ENCODE data around the gene WNT9B.

Gene WNT9B

DNA sequence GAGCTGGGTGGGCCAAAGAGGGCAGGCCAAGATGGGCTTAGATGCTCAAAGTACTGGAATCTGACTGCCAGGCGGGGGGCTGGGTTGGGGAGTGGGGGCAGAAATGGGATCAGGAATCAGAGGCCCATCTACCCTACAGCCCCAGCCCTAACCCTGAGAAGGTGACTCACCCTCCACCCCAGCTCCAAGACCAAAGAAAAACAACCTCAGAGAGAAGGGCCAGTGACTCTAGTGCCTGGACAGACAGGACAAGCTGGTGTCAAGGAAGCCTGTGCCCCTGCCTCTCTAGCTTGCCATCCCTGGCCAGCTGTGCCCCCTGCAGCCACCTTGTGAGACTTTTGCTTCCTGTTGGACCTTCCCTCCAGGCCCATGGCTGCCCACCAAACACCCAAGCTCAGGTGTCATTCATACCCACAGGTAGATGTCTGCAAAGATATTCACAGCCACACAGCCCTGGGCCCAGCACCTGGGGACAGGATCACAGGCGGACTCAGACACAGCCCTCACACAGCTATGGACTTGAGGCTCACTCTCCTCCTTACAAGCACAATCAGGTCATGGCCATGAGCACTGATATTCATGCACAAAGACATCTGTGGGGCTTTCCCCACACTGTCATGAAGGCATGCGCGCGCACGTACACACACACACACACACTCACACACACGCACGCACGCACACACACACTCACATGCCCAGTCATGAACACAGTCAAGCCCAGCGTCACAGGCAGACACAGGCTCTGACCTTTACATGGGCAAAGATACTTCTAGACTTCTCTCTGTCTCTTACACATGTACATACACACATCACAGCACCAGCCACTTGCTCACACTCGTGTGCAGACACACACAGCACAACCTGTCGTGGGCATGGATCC is 35.7 kb upstream of the WNT9B start:
- Histone ChIP-seq H3K4me3 (ENCODE audit: low read depth in 1 of 2, low read length in 1 of 2) (no peak overlapping the region), H3K27ac (no peak overlapping the region), H3K36me3 (no peaks in the 10 kb centered on the region), H3K9me3 (no peaks in the 10 kb centered on the region), H3K27me3 (peaks cover 95% of the 10 kb centered on the region), H3K4me1 (ENCODE audit: control insufficient read depth in 1 of 2, insufficient read depth in 1 of 2, low read depth in 1 of 2, low read length in 1 of 2) (peaks cover 11 to 16% of the 10 kb centered on the region in 2 experiments)
- TF ChIP-seq, protein P1, sequence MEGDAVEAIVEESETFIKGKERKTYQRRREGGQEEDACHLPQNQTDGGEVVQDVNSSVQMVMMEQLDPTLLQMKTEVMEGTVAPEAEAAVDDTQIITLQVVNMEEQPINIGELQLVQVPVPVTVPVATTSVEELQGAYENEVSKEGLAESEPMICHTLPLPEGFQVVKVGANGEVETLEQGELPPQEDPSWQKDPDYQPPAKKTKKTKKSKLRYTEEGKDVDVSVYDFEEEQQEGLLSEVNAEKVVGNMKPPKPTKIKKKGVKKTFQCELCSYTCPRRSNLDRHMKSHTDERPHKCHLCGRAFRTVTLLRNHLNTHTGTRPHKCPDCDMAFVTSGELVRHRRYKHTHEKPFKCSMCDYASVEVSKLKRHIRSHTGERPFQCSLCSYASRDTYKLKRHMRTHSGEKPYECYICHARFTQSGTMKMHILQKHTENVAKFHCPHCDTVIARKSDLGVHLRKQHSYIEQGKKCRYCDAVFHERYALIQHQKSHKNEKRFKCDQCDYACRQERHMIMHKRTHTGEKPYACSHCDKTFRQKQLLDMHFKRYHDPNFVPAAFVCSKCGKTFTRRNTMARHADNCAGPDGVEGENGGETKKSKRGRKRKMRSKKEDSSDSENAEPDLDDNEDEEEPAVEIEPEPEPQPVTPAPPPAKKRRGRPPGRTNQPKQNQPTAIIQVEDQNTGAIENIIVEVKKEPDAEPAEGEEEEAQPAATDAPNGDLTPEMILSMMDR (IDR thresholded peaks at IDR 0.05): no peak

DNA sequence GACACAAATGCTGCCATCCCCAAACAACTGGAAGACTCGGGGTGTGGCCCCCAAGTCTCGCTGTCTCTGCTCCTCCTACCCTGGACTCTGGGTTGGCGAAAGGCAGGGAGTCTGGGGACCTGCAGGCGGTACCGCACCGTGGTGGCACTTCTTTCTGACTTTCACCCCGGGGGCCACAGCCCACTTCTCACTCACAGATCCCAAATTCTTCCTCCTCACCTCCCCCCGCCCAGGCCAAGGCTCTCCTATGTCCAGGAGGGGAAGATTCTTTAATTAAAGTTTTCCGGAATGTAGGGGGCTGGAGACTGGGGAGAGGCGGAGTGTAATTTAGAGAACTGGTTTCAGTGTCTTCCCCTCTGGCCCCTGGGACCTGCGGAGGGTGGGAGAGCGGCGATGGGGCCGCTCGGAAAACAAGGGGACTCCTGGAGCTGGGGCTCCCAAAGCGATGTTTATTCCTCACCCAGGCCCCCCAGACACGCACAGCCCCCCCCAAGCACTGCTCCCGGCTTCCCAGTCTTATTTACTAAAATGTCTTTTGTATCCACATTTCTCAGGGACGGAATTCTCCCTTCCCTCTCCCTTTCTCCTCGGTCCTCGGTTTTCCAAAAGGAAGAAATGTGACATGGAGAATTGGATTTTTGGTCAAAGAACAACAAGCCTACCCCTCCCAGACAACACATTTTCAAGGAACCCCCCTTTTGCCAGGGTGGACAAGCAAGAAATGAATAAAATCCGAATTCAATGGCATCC is 34.1 kb upstream of the WNT9B start:
- Histone ChIP-seq H3K9me3 (no peaks in the 10 kb centered on the region), H3K4me3 (ENCODE audit: low read depth in 1 of 2, low read length in 1 of 2) (no peak overlapping the region), H3K36me3 (no peaks in the 10 kb centered on the region), H3K27ac (no peak overlapping the region), H3K4me1 (ENCODE audit: control insufficient read depth in 1 of 2, insufficient read depth in 1 of 2, low read depth in 1 of 2, low read length in 1 of 2) (peaks cover 11 to 16% of the 10 kb centered on the region in 2 experiments), H3K27me3 (peaks cover 100% of the 10 kb centered on the region)
- TF ChIP-seq, protein P1 (IDR thresholded peaks at IDR 0.05): no peak

DNA sequence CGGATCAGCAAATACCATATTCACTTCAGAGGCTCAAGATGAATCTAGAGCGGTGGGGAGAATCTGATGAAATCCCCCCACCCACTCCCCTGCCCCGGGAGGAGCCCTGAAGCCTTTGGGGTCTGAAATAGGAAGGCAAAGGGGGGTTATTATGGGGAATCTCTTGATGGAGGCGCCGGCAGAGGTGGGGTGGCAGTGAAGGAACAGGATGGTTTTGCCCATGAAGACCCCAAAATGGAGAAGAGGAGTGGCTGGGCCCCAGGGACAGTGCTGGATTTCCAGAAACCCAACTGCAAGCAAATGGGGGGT is 33.5 kb upstream of the WNT9B start:
- peaks cover 99% of the 10 kb centered on the region for H3K27me3 ChIP-seq
- TF ChIP-seq, protein P1 (IDR thresholded peaks at IDR 0.05): no peak
- H3K4me1 ChIP-seq (ENCODE audit: control insufficient read depth in 1 of 2, insufficient read depth in 1 of 2, low read depth in 1 of 2, low read length in 1 of 2): peaks cover 11 to 16% of the 10 kb centered on the region in 2 experiments
- H3K27ac ChIP-seq: no peak overlapping the region
- H3K9me3 ChIP-seq: no peaks in the 10 kb centered on the region
- no peak overlapping the region for H3K4me3 ChIP-seq (ENCODE audit: low read depth in 1 of 2, low read length in 1 of 2)
- H3K36me3 ChIP-seq: no peaks in the 10 kb centered on the region

- no peaks in the 10 kb centered on the region for H3K9me3 ChIP-seq
- no peak within 1 kb of the TSS for H3K27ac ChIP-seq
- H3K27me3 ChIP-seq: peaks cover 98% of the 10 kb centered on the region
- peak within 1 kb of the TSS in 1 of 2 experiments; percentile 26 for H3K4me3 ChIP-seq (ENCODE audit: low read depth in 1 of 2, low read length in 1 of 2)
- H3K4me1 ChIP-seq (ENCODE audit: control insufficient read depth in 1 of 2, insufficient read depth in 1 of 2, low read depth in 1 of 2, low read length in 1 of 2): peaks cover 11 to 16% of the 10 kb centered on the region in 2 experiments
- TF ChIP-seq, protein P1 (IDR thresholded peaks at IDR 0.05): no peak
- no peaks in the 10 kb centered on the region for H3K36me3 ChIP-seq
Observed at GRCh38 chr17:46818316-46818928, 33.0 kb upstream of the WNT9B start, which contains the start of gene WNT3. Gene WNT3, minus strand, starts transcription at chr17:46818692. Its CDS starts 95 bp downstream, at chr17:46818597.

GRCh38 chr17:46818929-46819859 is 32.2 kb upstream of the WNT9B start:
- Histone ChIP-seq H3K36me3 (no peaks in the 10 kb centered on the region), H3K27ac (no peak overlapping the region), H3K9me3 (no peaks in the 10 kb centered on the region), H3K4me1 (ENCODE audit: control insufficient read depth in 1 of 2, insufficient read depth in 1 of 2, low read depth in 1 of 2, low read length in 1 of 2) (peaks cover 11 to 16% of the 10 kb centered on the region in 2 experiments), H3K4me3 (ENCODE audit: low read depth in 1 of 2, low read length in 1 of 2) (peak overlapping the region in 1 of 2 experiments; percentile 26), H3K27me3 (peaks cover 98% of the 10 kb centered on the region)
- TF ChIP-seq, protein P1 (IDR thresholded peaks at IDR 0.05): no peak

Measured in neutrophil (primary cell).